GM21528 (cell line): Measurements from ENCODE around the gene TFB1M.
"Not testable (repeated sequence)": the region's sequence is repeated elsewhere in the genome, so short reads cannot be mapped to it uniquely, and the experiment has no call there.

Experiments used
- ATAC-seq: cut with Tn5 transposase; IDR thresholded peaks from one replicate; pipeline ENCODE4 v1.9.1; 2021; ENCODE audit warnings: mild to moderate bottlenecking, moderate library complexity; ENCODE audit not compliant: unreplicated experiment, low FRiP score

Gene TFB1M

GRCh38 chr6:155306958-155307357 is 7.3 kb downstream of the TFB1M start:
- no peak for ATAC-seq

- ATAC-seq, result no peak
Measured at GRCh38 chr6:155303361-155303870, 10.9 kb downstream of the TFB1M start.

DNA sequence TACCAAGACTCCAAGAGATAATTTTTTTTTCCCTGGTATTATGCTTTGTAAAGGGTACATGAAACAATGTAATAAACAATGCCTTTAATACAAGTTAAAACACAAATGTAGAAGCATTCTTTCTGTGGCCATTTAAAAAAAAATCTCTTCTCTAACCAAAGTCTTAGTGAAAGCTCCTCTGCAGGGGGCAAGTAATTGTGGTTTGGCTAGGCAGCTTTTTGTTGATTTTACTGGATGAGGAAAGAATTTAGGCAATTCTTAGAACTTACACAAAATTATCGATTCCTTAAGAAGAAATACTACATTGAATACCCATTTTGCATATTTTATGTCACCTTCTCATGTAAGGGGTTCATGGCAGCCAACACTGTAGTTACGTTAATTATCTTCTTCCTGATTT is 12.4 kb downstream of the TFB1M start:
- ATAC-seq, result no peak

- no peak for ATAC-seq
Measured at GRCh38 chr6:155297669-155298068, 16.6 kb downstream of the TFB1M start.

DNA sequence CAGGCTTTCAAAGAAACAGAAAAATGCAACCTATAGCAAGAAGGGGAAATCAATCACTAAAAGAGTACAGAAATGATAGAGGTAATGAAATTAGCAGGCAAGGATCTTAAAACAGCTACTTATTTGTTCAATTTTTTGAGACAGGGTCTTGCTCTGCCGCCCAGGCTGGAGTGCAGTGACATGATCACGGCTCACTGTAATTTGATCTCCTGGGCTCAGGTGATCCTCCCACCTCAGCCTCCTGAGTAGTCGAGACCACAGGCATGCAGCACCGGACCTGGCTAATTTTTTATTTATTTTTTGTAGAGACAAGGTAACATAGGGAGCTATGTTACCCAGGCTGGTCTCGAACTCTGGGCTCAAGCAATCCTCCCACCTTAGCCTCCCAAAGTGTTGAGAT is 21.6 kb downstream of the TFB1M start:
- no peak for ATAC-seq

GRCh38 chr6:155291291-155291690 is 23.0 kb downstream of the TFB1M start:
- ATAC-seq, result no peak

DNA sequence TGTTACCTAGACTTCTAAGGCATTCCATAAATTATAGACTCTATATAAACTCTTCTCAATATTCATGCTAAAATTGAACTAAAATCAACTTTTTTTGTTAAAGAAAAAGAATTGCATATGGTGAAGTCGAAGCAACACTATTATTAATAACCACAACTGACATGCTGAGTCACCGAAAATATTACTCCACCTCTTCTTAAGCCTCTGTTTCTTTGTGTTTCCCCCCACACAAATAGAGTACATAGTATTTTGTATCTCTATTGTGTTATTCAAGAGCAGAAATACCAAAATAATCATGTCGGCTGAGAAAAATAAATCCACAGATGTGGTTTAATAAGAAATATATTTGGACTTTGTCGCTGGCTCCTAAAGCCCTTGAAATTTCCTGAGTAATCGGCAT is 23.8 kb downstream of the TFB1M start:
- ATAC-seq, result no peak

GRCh38 chr6:155287762-155288161 is 26.5 kb downstream of the TFB1M start:
- ATAC-seq, result no peak

DNA sequence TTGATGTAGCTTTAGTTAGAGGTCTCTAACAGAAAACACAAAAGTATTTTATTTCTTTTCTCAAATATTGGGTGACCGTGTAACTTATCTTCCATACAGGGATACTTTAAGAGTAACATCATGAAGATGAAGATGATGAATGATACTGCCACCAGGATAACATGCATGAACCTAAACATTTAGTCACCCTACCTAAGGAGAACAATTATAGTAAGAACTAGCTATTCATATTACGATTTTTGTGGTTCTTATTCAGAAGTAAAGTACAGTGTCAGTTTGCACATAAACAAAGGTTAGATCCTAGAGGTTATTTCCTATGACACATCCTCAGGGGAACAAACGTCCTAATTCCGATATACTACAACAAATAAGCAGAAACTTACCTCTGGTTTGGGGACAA is 29.5 kb downstream of the TFB1M start:
- no peak for ATAC-seq

GRCh38 chr6:155278319-155279049 is 35.8 kb downstream of the TFB1M start:
- ATAC-seq, result no peak

DNA sequence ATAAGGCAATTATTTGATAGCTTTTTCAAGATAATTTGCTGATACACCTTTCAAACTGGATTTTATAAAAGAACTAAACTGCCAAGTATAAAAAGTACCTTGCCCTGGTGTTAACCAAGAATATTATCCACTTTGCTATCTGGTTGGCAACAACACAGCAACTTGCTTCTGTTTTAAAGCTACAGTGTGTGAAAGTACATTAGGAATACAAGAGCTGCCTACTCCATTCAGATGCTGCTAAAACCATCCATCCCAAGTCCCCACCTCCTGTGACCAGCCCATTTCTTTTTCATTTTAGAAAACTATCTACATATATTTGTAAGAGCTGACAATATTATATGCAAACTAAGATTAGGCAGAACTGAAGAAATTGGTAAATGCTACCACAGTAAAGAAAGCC is 37.6 kb downstream of the TFB1M start:
- ATAC-seq, result no peak

DNA sequence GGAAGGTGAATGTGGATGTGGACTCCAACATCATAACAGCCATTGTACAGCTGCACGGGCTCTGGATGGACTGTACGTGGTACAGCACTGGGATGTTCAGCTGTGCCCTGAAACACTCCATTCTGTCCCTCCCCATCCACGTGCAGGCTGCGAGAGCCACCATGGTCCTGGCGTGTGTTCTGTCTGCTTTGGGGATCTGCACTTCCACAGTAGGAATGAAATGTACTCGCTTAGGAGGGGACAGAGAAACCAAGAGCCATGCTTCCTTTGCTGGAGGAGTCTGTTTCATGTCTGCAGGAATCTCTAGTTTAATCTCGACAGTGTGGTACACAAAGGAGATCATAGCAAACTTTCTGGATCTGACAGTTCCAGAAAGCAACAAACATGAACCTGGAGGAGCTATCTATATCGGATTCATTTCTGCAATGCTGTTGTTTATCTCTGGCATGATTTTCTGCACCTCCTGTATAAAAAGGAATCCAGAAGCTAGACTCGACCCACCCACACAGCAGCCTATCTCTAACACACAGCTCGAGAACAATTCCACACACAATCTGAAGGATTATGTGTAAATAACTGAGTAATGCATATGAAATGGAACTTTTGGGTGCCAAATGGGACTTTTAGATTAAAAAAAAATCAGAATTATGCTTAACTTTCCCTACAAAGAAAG is 38.3 kb downstream of the TFB1M start:
- no peak for ATAC-seq

GRCh38 chr6:155274533-155274932 is 39.8 kb downstream of the TFB1M start:
- no peak for ATAC-seq

DNA sequence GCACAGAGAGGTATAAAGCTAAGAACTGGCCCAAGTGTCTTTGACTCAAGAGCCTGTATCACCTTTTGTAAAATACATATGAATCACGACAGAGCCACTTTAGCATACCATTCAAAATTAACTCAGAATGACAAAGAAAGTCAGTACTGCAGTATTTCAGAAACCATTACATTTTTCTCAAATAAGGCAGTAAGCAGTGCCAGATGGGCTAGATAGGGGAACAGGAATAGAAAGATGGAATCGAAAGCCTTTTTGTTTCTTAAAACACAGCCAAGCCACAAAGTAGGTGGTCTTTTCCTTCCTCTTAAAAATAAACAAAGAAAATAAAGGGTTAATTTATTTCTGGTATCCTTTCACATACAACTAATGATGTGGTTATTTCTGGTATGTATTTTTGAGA is 40.2 kb downstream of the TFB1M start:
- ATAC-seq, result no peak

- ATAC-seq, result no peak
Measured at GRCh38 chr6:155273431-155273830, 40.9 kb downstream of the TFB1M start.

- no peak for ATAC-seq
Measured at GRCh38 chr6:155272353-155273232, 41.7 kb downstream of the TFB1M start.

- ATAC-seq, result no peak
Measured at GRCh38 chr6:155271145-155271544, 43.1 kb downstream of the TFB1M start.

GRCh38 chr6:155270561-155271091 is 43.7 kb downstream of the TFB1M start:
- no peak for ATAC-seq

- ATAC-seq, result no peak
Measured at GRCh38 chr6:155269765-155270164, 44.5 kb downstream of the TFB1M start.

DNA sequence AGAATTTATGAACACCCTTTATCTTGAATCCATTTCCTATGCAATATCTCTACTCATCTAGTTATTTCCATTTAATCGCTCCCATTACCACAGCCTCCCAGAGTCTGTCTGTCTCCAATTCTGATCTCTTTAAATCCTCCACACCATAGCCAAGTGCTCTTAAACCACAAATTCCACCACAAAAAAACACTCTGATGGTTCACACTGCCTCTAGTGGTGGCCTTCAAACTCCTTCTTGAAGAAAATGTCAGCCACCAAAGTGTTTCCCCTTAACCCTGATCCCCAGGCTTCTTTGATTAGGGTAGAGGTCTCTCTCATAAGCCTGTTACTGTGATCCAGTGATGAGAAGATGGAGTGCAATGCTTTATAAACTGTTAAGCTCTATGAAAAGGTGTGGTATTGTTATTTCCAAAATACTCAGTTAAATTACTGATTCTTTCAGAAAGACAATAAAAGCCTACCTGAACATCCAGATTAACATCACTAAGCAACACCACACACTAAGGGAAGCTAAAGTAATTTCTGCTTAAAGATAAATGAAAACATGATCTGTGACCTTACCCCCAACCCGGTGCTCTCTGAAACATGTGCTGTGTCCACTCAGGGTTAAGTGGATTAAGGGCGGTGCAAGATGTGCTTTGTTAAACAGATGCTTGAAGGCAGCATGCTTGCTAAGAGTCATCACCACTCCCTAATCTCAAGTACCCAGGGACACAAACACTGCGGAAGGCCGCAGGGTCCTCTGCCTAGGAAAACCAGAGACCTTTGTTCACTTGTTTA is 46.0 kb downstream of the TFB1M start:
- not testable (repeated sequence) for ATAC-seq
